Natural killer cell (primary cell): ENCODE data around the gene DAP3. TPM values are rescaled to one million over a fixed set of nuclear protein-coding genes. Genes with fewer than 3 reads are reported as not detected.

Experiments
- ATAC-seq, 3 donors: fragments of 150-1000 bp in 2 of 3; fragments of 200-7000 bp in 1 of 3; cut with Tn5 transposase; 1 replicate in 1 of 3; 2 replicates in 2 of 3; pipeline ENCODE4 v1.10.0; 2021; ENCODE audit warnings: mild to moderate bottlenecking in 2 of 3, moderate library complexity in 2 of 3
- DNase-seq, 2 donors: peaks; one replicate each; pipeline versions ENCODE4 v3.0.0 to v3.0.0-alpha.2; 2013 to 2021; ENCODE audit warnings: mixed read lengths in 1 of 2
- H3K27ac ChIP-seq: one replicate; pipeline ENCODE4 v1.5.1; 2013; ENCODE audit warnings: mild to moderate bottlenecking, low read length
- H3K27me3 ChIP-seq: one replicate; pipeline ENCODE4 v1.6.1; 2013; ENCODE audit warnings: low read length; ENCODE audit not compliant: control insufficient read depth, insufficient read depth
- H3K36me3 ChIP-seq: one replicate; pipeline ENCODE4 v1.6.1; 2013; ENCODE audit warnings: low read length; ENCODE audit not compliant: control insufficient read depth, insufficient read depth
- H3K4me1 ChIP-seq: one replicate; pipeline ENCODE4 v1.6.1; 2013; ENCODE audit warnings: low read length; ENCODE audit not compliant: control insufficient read depth, insufficient read depth
- H3K4me3 ChIP-seq: one replicate; pipeline ENCODE4 v1.5.1; 2013; ENCODE audit warnings: low read length
- H3K9me3 ChIP-seq: one replicate; pipeline ENCODE4 v1.6.1; 2013; ENCODE audit warnings: low read length; ENCODE audit not compliant: control insufficient read depth, insufficient read depth
- H3K27ac Mint-ChIP-seq, 2 donors: one replicate each; pipeline ENCODE4 v1.8.0; 2022; ENCODE audit warnings: mild to moderate bottlenecking in 2 of 2, mixed read lengths in 2 of 2, moderate library complexity in 1 of 2
- H3K27me3 Mint-ChIP-seq, 2 donors: one replicate each; pipeline ENCODE4 v1.8.0; 2022; ENCODE audit warnings: low read depth in 2 of 2, mixed read lengths in 2 of 2
- H3K36me3 Mint-ChIP-seq: one replicate; pipeline ENCODE4 v1.8.0; 2022; ENCODE audit warnings: mixed read lengths
- H3K4me1 Mint-ChIP-seq, 2 donors: one replicate each; pipeline ENCODE4 v1.8.0; 2022; ENCODE audit warnings: mixed read lengths in 2 of 2
- H3K4me3 Mint-ChIP-seq: one replicate; pipeline ENCODE4 v1.8.0; 2022; ENCODE audit warnings: mild to moderate bottlenecking, moderate library complexity, mixed read lengths
- H3K9me3 Mint-ChIP-seq, 2 donors: one replicate each; pipeline ENCODE4 v1.8.0; 2022; ENCODE audit warnings: mixed read lengths in 2 of 2
- WGBS: methylation state at CpG from one replicate; pipeline ENCODE4 v1.1.7; 2013; ENCODE audit warnings: missing lambda C conversion rate; ENCODE audit not compliant: insufficient coverage; 5-methylcytosine and 5-hydroxymethylcytosine counted together
- intact Hi-C: fragments of 100-400 bp; cut with micrococcal nuclease; formaldehyde crosslinking; loops from one replicate; pipeline ENCODE4 v1.14.2; 2022
- total RNA-seq, 4 donors: library from RNA; stranded (reverse); fragments of 120-200 nt in 1 of 4; gene quantifications; one replicate each; pipeline versions ENCODE4 v1.2.3 to v1.2.4, GENCODE V29; 2013 to 2022
- TF ChIP-seq, protein P1 (sequence below): fragments of 200-600 bp; IDR thresholded peaks from one replicate; pipeline ENCODE4 v1.8.0; 2022; ENCODE audit warnings: antibody characterized with exemption

DAP3 gene
- total RNA-seq, 3 donors from 2014 or later (not counting 1 experiment from before 2014, with no cell fraction given): 83.9 to 97.5 (median 96.4) TPM

DNA sequence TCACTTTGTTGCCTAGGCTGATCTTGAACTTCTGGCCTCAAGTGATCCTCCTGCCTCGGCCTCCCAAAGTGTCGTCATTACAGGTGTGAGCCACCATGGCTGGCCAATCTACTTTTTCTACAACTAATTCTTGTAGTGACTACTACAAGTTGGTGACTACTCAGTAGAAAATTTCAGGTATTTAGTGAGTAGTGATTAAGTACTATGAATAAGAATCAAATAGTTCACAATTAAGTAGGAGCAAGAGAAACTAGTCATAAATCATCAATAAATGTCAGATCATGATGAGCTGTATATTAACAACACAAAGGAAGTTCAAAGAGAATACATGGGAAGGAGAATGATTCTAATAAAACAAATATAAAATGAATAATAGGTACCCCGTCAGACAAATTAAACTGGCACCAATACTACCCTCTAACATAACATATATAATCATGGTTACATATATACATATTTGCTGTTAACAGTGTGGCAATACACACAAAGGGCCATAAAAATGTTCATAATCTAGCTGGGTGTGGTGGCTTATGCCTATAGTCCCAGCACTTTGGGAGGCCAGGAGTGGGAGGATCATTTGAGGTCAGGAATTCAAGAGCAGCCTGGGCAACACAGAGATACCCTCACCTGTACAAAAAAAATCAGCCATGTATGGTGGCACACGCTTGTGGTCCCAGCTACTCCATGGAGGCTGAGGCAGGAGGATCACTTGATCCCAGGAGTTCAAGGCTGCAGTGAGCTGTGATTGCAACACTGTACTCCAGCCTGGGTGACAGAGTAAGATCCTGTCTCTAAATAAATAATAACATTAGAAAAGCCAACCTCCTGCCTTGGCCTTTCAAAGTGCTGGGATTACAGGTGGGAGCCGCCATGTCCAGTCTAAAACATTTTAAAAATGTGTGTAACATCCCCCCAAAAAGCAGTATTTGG lies 19.4 kb upstream of the DAP3 start:
- Histone ChIP-seq H3K9me3 (no peaks in the 10 kb centered on the region), H3K4me3 (no peak overlapping the region), H3K27ac (no peak overlapping the region), H3K4me1 (no peaks in the 10 kb centered on the region), H3K27me3 (no peaks in the 10 kb centered on the region), H3K36me3 (peaks cover 77% of the 10 kb centered on the region)
- Mint-ChIP-seq H3K27ac (no peak overlapping the region), H3K36me3 (peaks cover 8% of the 10 kb centered on the region), H3K4me3 (no peak overlapping the region), H3K9me3 (no peaks in the 10 kb centered on the region), H3K4me1 (no peaks in the 10 kb centered on the region), H3K27me3 (no peaks in the 10 kb centered on the region)
- TF ChIP-seq, protein P1, sequence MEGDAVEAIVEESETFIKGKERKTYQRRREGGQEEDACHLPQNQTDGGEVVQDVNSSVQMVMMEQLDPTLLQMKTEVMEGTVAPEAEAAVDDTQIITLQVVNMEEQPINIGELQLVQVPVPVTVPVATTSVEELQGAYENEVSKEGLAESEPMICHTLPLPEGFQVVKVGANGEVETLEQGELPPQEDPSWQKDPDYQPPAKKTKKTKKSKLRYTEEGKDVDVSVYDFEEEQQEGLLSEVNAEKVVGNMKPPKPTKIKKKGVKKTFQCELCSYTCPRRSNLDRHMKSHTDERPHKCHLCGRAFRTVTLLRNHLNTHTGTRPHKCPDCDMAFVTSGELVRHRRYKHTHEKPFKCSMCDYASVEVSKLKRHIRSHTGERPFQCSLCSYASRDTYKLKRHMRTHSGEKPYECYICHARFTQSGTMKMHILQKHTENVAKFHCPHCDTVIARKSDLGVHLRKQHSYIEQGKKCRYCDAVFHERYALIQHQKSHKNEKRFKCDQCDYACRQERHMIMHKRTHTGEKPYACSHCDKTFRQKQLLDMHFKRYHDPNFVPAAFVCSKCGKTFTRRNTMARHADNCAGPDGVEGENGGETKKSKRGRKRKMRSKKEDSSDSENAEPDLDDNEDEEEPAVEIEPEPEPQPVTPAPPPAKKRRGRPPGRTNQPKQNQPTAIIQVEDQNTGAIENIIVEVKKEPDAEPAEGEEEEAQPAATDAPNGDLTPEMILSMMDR: no peak
- intact Hi-C loops: no loop called here
- DNase-seq (no peak), ATAC-seq (no peak)
- 98% methylated on average over 4 of the region's 5 CpGs for WGBS

DNA sequence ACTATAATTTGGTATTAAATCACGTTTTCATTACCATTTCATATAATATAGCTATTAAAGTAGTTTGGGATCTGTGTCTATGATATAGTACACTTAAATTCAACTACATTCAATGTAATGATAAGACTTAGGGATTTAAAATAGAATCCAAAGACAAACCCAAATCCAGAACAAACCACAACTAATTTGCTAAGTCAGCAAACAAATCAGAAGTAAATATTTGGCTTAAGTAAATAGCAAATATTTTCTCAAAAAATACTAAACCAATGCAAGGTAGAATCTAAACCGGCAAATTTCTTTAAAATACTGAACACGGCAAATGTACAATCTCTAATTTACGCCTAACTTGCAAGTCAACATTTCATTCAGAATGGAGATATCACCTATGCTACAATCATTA lies 17.1 kb upstream of the DAP3 start:
- H3K9me3 ChIP-seq: no peaks in the 10 kb centered on the region
- H3K27me3 ChIP-seq: no peaks in the 10 kb centered on the region
- DNase-seq (no peak), ATAC-seq (no peak)
- WGBS: 100% methylated on average over 1 of the region's 4 CpGs
- Mint-ChIP-seq H3K27me3 (no peaks in the 10 kb centered on the region), H3K4me3 (no peak overlapping the region), H3K27ac (no peak overlapping the region), H3K4me1 (no peaks in the 10 kb centered on the region), H3K9me3 (no peaks in the 10 kb centered on the region), H3K36me3 (peaks cover 8% of the 10 kb centered on the region)
- peaks cover 77% of the 10 kb centered on the region for H3K36me3 ChIP-seq
- TF ChIP-seq, protein P1: no peak
- intact Hi-C loops: no loop called here
- H3K4me3 ChIP-seq: no peak overlapping the region
- H3K4me1 ChIP-seq: no peaks in the 10 kb centered on the region
- no peak overlapping the region for H3K27ac ChIP-seq

DNA sequence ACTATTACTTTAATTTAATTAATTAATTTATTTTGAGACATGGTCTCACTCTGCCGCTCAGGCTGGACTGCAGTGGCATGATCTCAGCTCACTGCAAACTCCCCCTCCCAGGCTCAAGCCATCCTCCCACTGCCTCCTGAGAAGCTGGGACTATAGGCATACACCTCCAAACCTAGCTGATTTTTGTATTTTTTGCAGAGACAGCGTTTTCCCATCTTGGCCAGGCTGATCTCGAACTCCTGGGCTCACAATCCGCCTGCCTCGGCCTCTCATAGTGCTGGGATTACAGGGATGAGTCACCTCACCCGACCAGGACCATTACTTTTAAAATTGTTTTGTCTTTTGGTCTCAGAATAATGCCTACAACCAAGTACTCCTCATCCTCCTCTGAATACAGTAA lies 15.9 kb upstream of the DAP3 start:
- peaks cover 8% of the 10 kb centered on the region for H3K36me3 Mint-ChIP-seq
- TF ChIP-seq, protein P1: no peak
- DNase-seq: no peak
- H3K9me3 ChIP-seq: no peaks in the 10 kb centered on the region
- no peak overlapping the region for H3K4me3 ChIP-seq
- no peaks in the 10 kb centered on the region for H3K27me3 Mint-ChIP-seq
- intact Hi-C loops: no loop called here
- no peaks in the 10 kb centered on the region for H3K9me3 Mint-ChIP-seq
- no peaks in the 10 kb centered on the region for H3K4me1 ChIP-seq
- H3K36me3 ChIP-seq: peaks cover 81% of the 10 kb centered on the region
- no peaks in the 10 kb centered on the region for H3K27me3 ChIP-seq
- no peak overlapping the region for H3K27ac ChIP-seq
- H3K4me1 Mint-ChIP-seq: no peaks in the 10 kb centered on the region
- H3K27ac Mint-ChIP-seq: no peak overlapping the region
- WGBS: 96% methylated on average over 6 of the region's 6 CpGs
- no peak overlapping the region for H3K4me3 Mint-ChIP-seq
- ATAC-seq: no peak
